ENCODE data around the gene GRID2. TPM values are rescaled to one million over a fixed set of nuclear protein-coding genes. Genes with fewer than 3 reads are reported as not detected.
A peak's percentile ranks its signal among the peaks of the same experiment; 100 is the strongest.

The GRID2 gene
- total RNA-seq, 1 donor from 2014 or later, result 0.17 TPM

DNA sequence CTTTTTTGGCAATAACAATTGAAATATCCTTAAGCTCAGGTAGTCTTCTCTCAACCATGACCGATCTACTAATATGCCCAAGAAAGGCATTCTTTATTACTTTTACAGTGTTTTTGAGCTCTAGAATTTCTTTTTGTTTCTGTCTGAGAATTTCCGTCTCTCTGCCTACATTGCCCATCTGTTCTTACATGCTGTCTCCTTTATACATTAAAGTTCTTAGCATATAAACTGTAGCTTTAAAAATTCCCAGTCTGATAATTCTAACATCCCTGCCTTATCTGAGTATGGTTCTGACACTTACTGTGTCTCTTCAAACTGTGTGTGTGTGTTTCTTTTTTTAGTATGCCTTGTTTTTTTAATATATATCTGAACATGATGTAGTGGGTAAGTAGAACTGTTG is 658.1 kb downstream of the GRID2 start:
- no peaks in the 10 kb centered on the region for H3K9me3 ChIP-seq (ENCODE audit: low read depth)
- no peaks in the 10 kb centered on the region for H3F3A ChIP-seq (ENCODE audit: low read depth)
- H3K9me3 Mint-ChIP-seq, result no peaks in the 10 kb centered on the region
- no peaks in the 10 kb centered on the region for H3K36me3 ChIP-seq
- H4K20me1 ChIP-seq (ENCODE audit: low read depth), result no peaks in the 10 kb centered on the region
- H3K4me2 ChIP-seq, result no peak overlapping the region
- peaks cover 5% of the 10 kb centered on the region for H3K4me1 Mint-ChIP-seq
- H3K79me2 ChIP-seq (ENCODE audit: low read depth), result no peaks in the 10 kb centered on the region
- no peaks in the 10 kb centered on the region for H3K36me3 Mint-ChIP-seq
- no peaks in the 10 kb centered on the region for H3K27me3 ChIP-seq
- no peak for TF ChIP-seq EZH2phosphoT487 (IDR thresholded peaks at IDR 0.05)
- TF ChIP-seq, protein P1, sequence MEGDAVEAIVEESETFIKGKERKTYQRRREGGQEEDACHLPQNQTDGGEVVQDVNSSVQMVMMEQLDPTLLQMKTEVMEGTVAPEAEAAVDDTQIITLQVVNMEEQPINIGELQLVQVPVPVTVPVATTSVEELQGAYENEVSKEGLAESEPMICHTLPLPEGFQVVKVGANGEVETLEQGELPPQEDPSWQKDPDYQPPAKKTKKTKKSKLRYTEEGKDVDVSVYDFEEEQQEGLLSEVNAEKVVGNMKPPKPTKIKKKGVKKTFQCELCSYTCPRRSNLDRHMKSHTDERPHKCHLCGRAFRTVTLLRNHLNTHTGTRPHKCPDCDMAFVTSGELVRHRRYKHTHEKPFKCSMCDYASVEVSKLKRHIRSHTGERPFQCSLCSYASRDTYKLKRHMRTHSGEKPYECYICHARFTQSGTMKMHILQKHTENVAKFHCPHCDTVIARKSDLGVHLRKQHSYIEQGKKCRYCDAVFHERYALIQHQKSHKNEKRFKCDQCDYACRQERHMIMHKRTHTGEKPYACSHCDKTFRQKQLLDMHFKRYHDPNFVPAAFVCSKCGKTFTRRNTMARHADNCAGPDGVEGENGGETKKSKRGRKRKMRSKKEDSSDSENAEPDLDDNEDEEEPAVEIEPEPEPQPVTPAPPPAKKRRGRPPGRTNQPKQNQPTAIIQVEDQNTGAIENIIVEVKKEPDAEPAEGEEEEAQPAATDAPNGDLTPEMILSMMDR (IDR thresholded peaks at IDR 0.05), result no peak
- TF ChIP-seq EZH2 (IDR thresholded peaks at IDR 0.05), result no peak
- H3K4me1 ChIP-seq, result no peaks in the 10 kb centered on the region
- peak overlapping the region; percentile 6 for H2AFZ ChIP-seq (replicated peaks)
- no peak overlapping the region for H3K9ac ChIP-seq
- no peak overlapping the region for H3K27ac ChIP-seq
- H3K4me3 ChIP-seq, result no peak overlapping the region
- DNase-seq (ENCODE audit: low spot score), result no peak
- no peaks in the 10 kb centered on the region for H3K27me3 Mint-ChIP-seq (ENCODE audit: insufficient read depth, low read depth)
- no peak overlapping the region for H3K27ac Mint-ChIP-seq
- H3K4me3 Mint-ChIP-seq, result no peak overlapping the region

DNA sequence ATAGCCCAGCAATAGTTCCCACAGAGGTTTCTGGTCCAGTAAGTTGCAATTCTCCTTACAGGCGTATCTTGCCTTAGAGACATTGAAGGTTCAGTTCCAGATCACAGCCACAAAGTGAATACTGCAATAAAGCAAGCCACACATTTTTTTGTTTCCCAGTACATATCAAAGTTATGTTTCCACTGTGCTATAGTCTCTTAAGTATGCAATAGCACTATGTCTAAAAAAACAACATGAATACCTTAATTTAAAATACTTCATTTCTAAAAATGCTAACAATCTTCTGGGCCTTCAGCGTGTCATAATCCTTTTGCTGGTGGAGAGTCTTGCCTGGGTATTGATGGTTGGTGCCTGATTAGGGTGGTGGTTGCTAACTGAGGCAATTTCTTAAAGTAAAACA is 659.1 kb downstream of the GRID2 start:
- H3K27me3 Mint-ChIP-seq (ENCODE audit: insufficient read depth, low read depth), result no peaks in the 10 kb centered on the region
- no peak overlapping the region for H3K9ac ChIP-seq
- H2AFZ ChIP-seq (replicated peaks), result no peak overlapping the region
- H3K4me3 Mint-ChIP-seq, result no peak overlapping the region
- H3K9me3 Mint-ChIP-seq, result no peaks in the 10 kb centered on the region
- peaks cover 5% of the 10 kb centered on the region for H3K4me1 Mint-ChIP-seq
- TF ChIP-seq, protein P1 (IDR thresholded peaks at IDR 0.05), result no peak
- TF ChIP-seq EZH2phosphoT487 (IDR thresholded peaks at IDR 0.05) (no peak), EZH2 (IDR thresholded peaks at IDR 0.05) (no peak)
- no peak overlapping the region for H3K27ac Mint-ChIP-seq
- no peaks in the 10 kb centered on the region for H3K79me2 ChIP-seq (ENCODE audit: low read depth)
- no peaks in the 10 kb centered on the region for H4K20me1 ChIP-seq (ENCODE audit: low read depth)
- H3K9me3 ChIP-seq (ENCODE audit: low read depth), result no peaks in the 10 kb centered on the region
- H3K4me3 ChIP-seq, result no peak overlapping the region
- H3K36me3 ChIP-seq, result no peaks in the 10 kb centered on the region
- no peak for DNase-seq (ENCODE audit: low spot score)
- no peak overlapping the region for H3K4me2 ChIP-seq
- no peaks in the 10 kb centered on the region for H3K36me3 Mint-ChIP-seq
- no peaks in the 10 kb centered on the region for H3K4me1 ChIP-seq
- H3K27ac ChIP-seq, result no peak overlapping the region
- H3F3A ChIP-seq (ENCODE audit: low read depth), result no peaks in the 10 kb centered on the region
- H3K27me3 ChIP-seq, result no peaks in the 10 kb centered on the region

DNA sequence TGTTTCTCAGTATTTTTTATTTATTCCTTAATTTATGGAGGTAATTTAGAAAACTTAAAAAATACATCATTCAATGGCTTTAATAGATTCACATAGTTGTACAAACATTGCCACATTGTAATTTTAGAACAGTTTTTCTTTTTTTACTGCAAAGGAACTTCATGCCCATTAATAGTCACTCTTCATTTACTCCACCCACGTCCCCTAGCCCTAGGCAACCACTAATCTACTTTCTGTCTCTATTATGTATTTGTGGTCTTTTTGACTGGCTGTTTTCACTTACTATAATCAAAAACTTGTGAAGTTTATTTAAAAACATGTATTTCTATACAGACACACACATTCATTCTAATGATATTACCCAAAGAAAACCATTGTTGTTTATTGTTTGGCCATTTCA is 664.8 kb downstream of the GRID2 start:
- H3K27me3 Mint-ChIP-seq (ENCODE audit: insufficient read depth, low read depth), result no peaks in the 10 kb centered on the region
- H3K27ac Mint-ChIP-seq, result no peak overlapping the region

More for the DNA sequence above, 664.8 kb downstream of the GRID2 start:
- Histone ChIP-seq H3F3A (ENCODE audit: low read depth) (no peaks in the 10 kb centered on the region), H4K20me1 (ENCODE audit: low read depth) (no peaks in the 10 kb centered on the region), H3K79me2 (ENCODE audit: low read depth) (no peaks in the 10 kb centered on the region), H3K4me1 (no peaks in the 10 kb centered on the region), H2AFZ (replicated peaks) (no peak overlapping the region), H3K27ac (no peak overlapping the region), H3K27me3 (no peaks in the 10 kb centered on the region), H3K4me3 (no peak overlapping the region), H3K36me3 (no peaks in the 10 kb centered on the region), H3K9me3 (ENCODE audit: low read depth) (no peaks in the 10 kb centered on the region), H3K4me2 (no peak overlapping the region), H3K9ac (no peak overlapping the region)
- Mint-ChIP-seq H3K4me3 (no peak overlapping the region), H3K4me1 (no peaks in the 10 kb centered on the region), H3K36me3 (no peaks in the 10 kb centered on the region), H3K9me3 (no peaks in the 10 kb centered on the region)
- TF ChIP-seq, protein P1 (IDR thresholded peaks at IDR 0.05), result no peak
- TF ChIP-seq EZH2phosphoT487 (IDR thresholded peaks at IDR 0.05), result no peak
- no peak for TF ChIP-seq EZH2 (IDR thresholded peaks at IDR 0.05)
- DNase-seq (ENCODE audit: low spot score), result no peak
